ENCODE data around the gene SMOC2.

- TF ChIP-seq CTCF (IDR thresholded peaks at IDR 0.05) (no peak), EZH2 (IDR thresholded peaks at IDR 0.05; ENCODE audit: borderline replicate concordance, insufficient read depth, low read depth, low read length, poor library complexity, severe bottlenecking) (no peak)
Observed at GRCh38 chr6:168411130-168411529, 29.9 kb upstream of the SMOC2 start.

Measured in B cell (primary cell).